Measurements from ENCODE around the gene ANKRD55.

Gene ANKRD55

GRCh38 chr5:56233230-56233629 lies at the start of gene ANKRD55:
Gene ANKRD55, minus strand, starts transcription at chr5:56233330. Its CDS starts 417 bp downstream, at chr5:56232913.
- in situ Hi-C loops (cut with MboI; ENCODE audit: low sequenced_read_pairs) = no loop called here

- in situ Hi-C loops (cut with MboI; ENCODE audit: low sequenced_read_pairs) = no loop called here
These were observed 49.1 kb upstream of the ANKRD55 start for GRCh38 chr5:56282216-56282615.

GRCh38 chr5:56281489-56282165 lies 48.5 kb upstream of the ANKRD55 start:
- in situ Hi-C loops (cut with MboI; ENCODE audit: low sequenced_read_pairs) = no loop called here

- in situ Hi-C loops (cut with MboI; ENCODE audit: low sequenced_read_pairs) = loop anchor here (10.0 kb wide), 1 partner anchor 555 kb away; no protein-coding TSS in a partner anchor
These were observed 46.8 kb upstream of the ANKRD55 start for GRCh38 chr5:56279979-56280378.

- in situ Hi-C loops (cut with MboI; ENCODE audit: low sequenced_read_pairs) = loop anchor here (10.0 kb wide), 1 partner anchor 556 kb away; no protein-coding TSS in a partner anchor
These were observed 46.2 kb upstream of the ANKRD55 start for GRCh38 chr5:56279291-56279690.

GRCh38 chr5:56278335-56278753 lies 45.2 kb upstream of the ANKRD55 start:
- in situ Hi-C loops (cut with MboI; ENCODE audit: low sequenced_read_pairs) = loop anchor here (10.0 kb wide), 1 partner anchor 556 kb away; no protein-coding TSS in a partner anchor

- in situ Hi-C loops (cut with MboI; ENCODE audit: low sequenced_read_pairs) = loop anchor here (10.0 kb wide), 1 partner anchor 557 kb away; no protein-coding TSS in a partner anchor
These were observed 44.4 kb upstream of the ANKRD55 start for GRCh38 chr5:56277573-56277972.

- in situ Hi-C loops (cut with MboI; ENCODE audit: low sequenced_read_pairs) = loop anchor here (10.0 to 25.0 kb wide), 3 partner anchors 561 to 989 kb away; no protein-coding TSS in a partner anchor
These were observed 40.3 kb upstream of the ANKRD55 start for GRCh38 chr5:56273376-56273955.

- in situ Hi-C loops (cut with MboI; ENCODE audit: low sequenced_read_pairs) = loop anchor here (10.0 to 25.0 kb wide), 3 partner anchors 562 to 990 kb away; no protein-coding TSS in a partner anchor
These were observed 39.6 kb upstream of the ANKRD55 start for GRCh38 chr5:56272765-56273164.

GRCh38 chr5:56270568-56271392 lies 37.6 kb upstream of the ANKRD55 start:
- in situ Hi-C loops (cut with MboI; ENCODE audit: low sequenced_read_pairs) = loop anchor here (10.0 to 25.0 kb wide), 3 partner anchors 564 to 992 kb away; no protein-coding TSS in a partner anchor

GRCh38 chr5:56270058-56270457 lies 36.9 kb upstream of the ANKRD55 start:
- in situ Hi-C loops (cut with MboI; ENCODE audit: low sequenced_read_pairs) = loop anchor here (10.0 to 25.0 kb wide), 3 partner anchors 565 to 992 kb away; no protein-coding TSS in a partner anchor

GRCh38 chr5:56269216-56269927 lies 36.2 kb upstream of the ANKRD55 start:
- in situ Hi-C loops (cut with MboI; ENCODE audit: low sequenced_read_pairs) = loop anchor here (25.0 kb wide), 2 partner anchors 868 to 993 kb away; no protein-coding TSS in a partner anchor

GRCh38 chr5:56268707-56269106 lies 35.6 kb upstream of the ANKRD55 start:
- in situ Hi-C loops (cut with MboI; ENCODE audit: low sequenced_read_pairs) = loop anchor here (25.0 kb wide), 2 partner anchors 869 to 994 kb away; no protein-coding TSS in a partner anchor

- in situ Hi-C loops (cut with MboI; ENCODE audit: low sequenced_read_pairs) = loop anchor here (25.0 kb wide), 2 partner anchors 869 to 994 kb away; no protein-coding TSS in a partner anchor
These were observed 34.7 kb upstream of the ANKRD55 start for GRCh38 chr5:56267856-56268255.

- in situ Hi-C loops (cut with MboI; ENCODE audit: low sequenced_read_pairs) = loop anchor here (25.0 kb wide), 2 partner anchors 873 to 998 kb away; no protein-coding TSS in a partner anchor
These were observed 31.4 kb upstream of the ANKRD55 start for GRCh38 chr5:56264417-56265025.

- in situ Hi-C loops (cut with MboI; ENCODE audit: low sequenced_read_pairs) = loop anchor here (25.0 kb wide), 2 partner anchors 875 to 1000 kb away; no protein-coding TSS in a partner anchor
These were observed 29.1 kb upstream of the ANKRD55 start for GRCh38 chr5:56262279-56262678.

GRCh38 chr5:56259002-56259511 lies 25.9 kb upstream of the ANKRD55 start:
- in situ Hi-C loops (cut with MboI; ENCODE audit: low sequenced_read_pairs) = loop anchor here (25.0 kb wide), 2 partner anchors 878 to 1003 kb away; no protein-coding TSS in a partner anchor

GRCh38 chr5:56257763-56258529 lies 24.8 kb upstream of the ANKRD55 start:
- in situ Hi-C loops (cut with MboI; ENCODE audit: low sequenced_read_pairs) = loop anchor here (25.0 kb wide), 2 partner anchors 879 to 1004 kb away; no protein-coding TSS in a partner anchor

Measured in HL-60/S4 (cell line).